Type B pancreatic cell (in vitro differentiated cells): ENCODE results near the gene MN1. TPM values are rescaled to one million over a fixed set of nuclear protein-coding genes. Genes with fewer than 3 reads are reported as not detected.

ENCODE experiments used
- DNase-seq: peaks from one replicate; pipeline ENCODE4 v3.0.0; 2021; ENCODE audit warnings: mixed read lengths; ENCODE audit not compliant: unreplicated experiment; ENCODE audit errors: extremely low spot score
- H3K27ac Mint-ChIP-seq: 2 replicates; pipeline ENCODE4 v1.8.0; 2021; ENCODE audit warnings: mild to moderate bottlenecking, mixed read lengths
- H3K27me3 Mint-ChIP-seq: 2 replicates; pipeline ENCODE4 v1.8.0; 2021; ENCODE audit warnings: mixed read lengths
- H3K36me3 Mint-ChIP-seq: 2 replicates; pipeline ENCODE4 v1.8.0; 2021; ENCODE audit warnings: mixed read lengths
- H3K4me1 Mint-ChIP-seq: one replicate; pipeline ENCODE4 v1.8.0; 2021; ENCODE audit warnings: mixed read lengths; ENCODE audit not compliant: unreplicated experiment
- H3K4me3 Mint-ChIP-seq: 2 replicates; pipeline ENCODE4 v1.8.0; 2021; ENCODE audit warnings: mild to moderate bottlenecking, mixed read lengths
- H3K9me3 Mint-ChIP-seq: 2 replicates; pipeline ENCODE4 v1.8.0; 2021; ENCODE audit warnings: mixed read lengths
- CTCF ChIP-seq: fragments of 200-600 bp; sonication (generic); conservative IDR thresholded peaks from 2 replicates; pipeline ENCODE4 v1.5.0; 2021; ENCODE audit warnings: antibody characterized with exemption, mild to moderate bottlenecking
- total RNA-seq: library from RNA; stranded (reverse); gene quantifications from 2 replicates; pipeline ENCODE4 v1.2.1, GENCODE V29; 2021; ENCODE audit warnings: low replicate concordance

MN1 gene
- total RNA-seq, 1 donor from 2014 or later: 17.0 TPM

- DNase-seq: no peak
- H3K9me3 Mint-ChIP-seq: no peaks in the 10 kb centered on the region
- no peaks in the 10 kb centered on the region for H3K36me3 Mint-ChIP-seq
- no peak overlapping the region for H3K4me3 Mint-ChIP-seq
- no peak overlapping the region for H3K27ac Mint-ChIP-seq
- peaks cover 5% of the 10 kb centered on the region for H3K27me3 Mint-ChIP-seq
- TF ChIP-seq CTCF: peak; percentile 63
- H3K4me1 Mint-ChIP-seq: peaks cover 5% of the 10 kb centered on the region
Observed at GRCh38 chr22:27825174-27825573, 23.6 kb upstream of the MN1 start.

GRCh38 chr22:27823221-27823620 lies 21.7 kb upstream of the MN1 start:
- peaks cover 5% of the 10 kb centered on the region for H3K27me3 Mint-ChIP-seq
- no peaks in the 10 kb centered on the region for H3K9me3 Mint-ChIP-seq
- no peak for DNase-seq
- H3K36me3 Mint-ChIP-seq: no peaks in the 10 kb centered on the region
- no peak overlapping the region for H3K27ac Mint-ChIP-seq
- peaks cover 5% of the 10 kb centered on the region for H3K4me1 Mint-ChIP-seq
- TF ChIP-seq CTCF: no peak
- no peak overlapping the region for H3K4me3 Mint-ChIP-seq

GRCh38 chr22:27820896-27821866 lies 19.6 kb upstream of the MN1 start:
- Mint-ChIP-seq H3K27me3 (peaks cover 10% of the 10 kb centered on the region), H3K36me3 (no peaks in the 10 kb centered on the region), H3K4me1 (peaks cover 5% of the 10 kb centered on the region), H3K27ac (peak overlapping the region; percentile 50), H3K4me3 (no peak overlapping the region), H3K9me3 (no peaks in the 10 kb centered on the region)
- no peak for DNase-seq
- TF ChIP-seq CTCF: no peak

GRCh38 chr22:27816552-27816951 lies 15.0 kb upstream of the MN1 start:
- Mint-ChIP-seq H3K36me3 (no peaks in the 10 kb centered on the region), H3K4me3 (no peak overlapping the region), H3K4me1 (peaks cover 7% of the 10 kb centered on the region), H3K27ac (no peak overlapping the region), H3K27me3 (peaks cover 12% of the 10 kb centered on the region), H3K9me3 (no peaks in the 10 kb centered on the region)
- TF ChIP-seq CTCF: no peak
- no peak for DNase-seq

- no peaks in the 10 kb centered on the region for H3K36me3 Mint-ChIP-seq
- no peak for TF ChIP-seq CTCF
- H3K27ac Mint-ChIP-seq: no peak overlapping the region
- no peaks in the 10 kb centered on the region for H3K9me3 Mint-ChIP-seq
- no peak overlapping the region for H3K4me3 Mint-ChIP-seq
- H3K4me1 Mint-ChIP-seq: peaks cover 9% of the 10 kb centered on the region
- no peak for DNase-seq
- peaks cover 16% of the 10 kb centered on the region for H3K27me3 Mint-ChIP-seq
Observed at GRCh38 chr22:27815826-27816530, 14.4 kb upstream of the MN1 start.
